C4-2B (cell line): ENCODE data around the gene CLDN6.

Experiments
- ZFX ChIP-seq: fragments of 450-650 bp; IDR thresholded peaks from 2 replicates; pipeline ENCODE4 v1.6.1; 2017
- TF ChIP-seq, protein P1 (sequence below): fragments of 450-650 bp; conservative IDR thresholded peaks from 2 replicates; pipeline ENCODE4 v1.5.1; 2017; ENCODE audit warnings: mild to moderate bottlenecking

DNA sequence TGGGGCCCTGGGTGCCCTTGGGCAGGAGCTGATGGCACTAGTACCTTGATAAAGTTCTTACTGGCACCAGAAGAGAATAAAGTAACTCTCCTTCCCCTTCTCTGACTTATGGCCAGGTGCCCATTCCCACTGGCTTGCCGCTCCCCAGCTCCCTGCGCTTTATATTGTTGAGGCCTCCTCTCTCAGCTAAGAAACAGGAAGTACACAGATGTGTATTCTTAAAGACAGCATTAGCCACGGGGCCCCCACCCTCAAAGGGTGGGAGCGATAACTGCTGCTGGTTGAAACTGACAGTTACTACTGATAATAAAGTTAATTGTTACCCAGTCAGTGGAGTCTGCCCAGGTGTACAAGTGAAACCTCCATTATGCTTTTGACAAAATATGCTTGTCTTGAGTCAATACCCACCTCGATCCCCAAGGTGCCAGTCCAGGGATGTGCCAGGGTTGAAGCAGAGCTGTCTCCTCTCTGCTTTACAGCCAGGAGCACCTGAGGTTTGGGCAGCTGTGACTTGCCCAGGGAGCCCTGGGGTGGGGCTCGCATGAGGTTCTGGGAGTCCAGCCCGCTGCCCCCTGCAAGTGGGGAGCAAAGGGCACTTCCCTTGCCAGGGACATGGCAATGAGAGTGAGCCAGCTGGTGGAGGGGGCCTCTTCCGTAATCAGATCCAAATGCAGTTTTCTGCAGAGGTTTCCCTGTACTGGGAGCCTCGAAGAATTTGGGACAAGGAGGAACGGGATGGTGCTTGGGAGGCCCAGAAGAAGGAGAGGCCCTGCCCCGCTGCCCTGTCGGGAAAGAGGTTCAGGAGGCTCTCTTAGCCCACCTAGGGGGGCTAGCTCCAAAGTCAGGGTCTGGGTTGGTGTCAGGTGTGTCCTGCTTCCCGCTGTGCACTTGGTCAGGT is 10.7 kb downstream of the CLDN6 start:
- TF ChIP-seq, protein P1, sequence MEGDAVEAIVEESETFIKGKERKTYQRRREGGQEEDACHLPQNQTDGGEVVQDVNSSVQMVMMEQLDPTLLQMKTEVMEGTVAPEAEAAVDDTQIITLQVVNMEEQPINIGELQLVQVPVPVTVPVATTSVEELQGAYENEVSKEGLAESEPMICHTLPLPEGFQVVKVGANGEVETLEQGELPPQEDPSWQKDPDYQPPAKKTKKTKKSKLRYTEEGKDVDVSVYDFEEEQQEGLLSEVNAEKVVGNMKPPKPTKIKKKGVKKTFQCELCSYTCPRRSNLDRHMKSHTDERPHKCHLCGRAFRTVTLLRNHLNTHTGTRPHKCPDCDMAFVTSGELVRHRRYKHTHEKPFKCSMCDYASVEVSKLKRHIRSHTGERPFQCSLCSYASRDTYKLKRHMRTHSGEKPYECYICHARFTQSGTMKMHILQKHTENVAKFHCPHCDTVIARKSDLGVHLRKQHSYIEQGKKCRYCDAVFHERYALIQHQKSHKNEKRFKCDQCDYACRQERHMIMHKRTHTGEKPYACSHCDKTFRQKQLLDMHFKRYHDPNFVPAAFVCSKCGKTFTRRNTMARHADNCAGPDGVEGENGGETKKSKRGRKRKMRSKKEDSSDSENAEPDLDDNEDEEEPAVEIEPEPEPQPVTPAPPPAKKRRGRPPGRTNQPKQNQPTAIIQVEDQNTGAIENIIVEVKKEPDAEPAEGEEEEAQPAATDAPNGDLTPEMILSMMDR, result no peak
- TF ChIP-seq ZFX, result no peak
